Hepatocyte (in vitro differentiated cells): ENCODE measurements around the gene PDX1.

Experiments used
- CTCF ChIP-seq: fragments of 200-600 bp; sonication (generic); IDR thresholded peaks from 2 replicates; pipeline ENCODE4 v1.5.1; 2016; ENCODE audit warnings: antibody characterized with exemption, mild to moderate bottlenecking; ENCODE audit not compliant: poor library complexity
- EZH2 ChIP-seq: fragments of 200-600 bp; sonication (generic); IDR thresholded peaks from 2 replicates; pipeline ENCODE4 v1.6.1; 2016; ENCODE audit warnings: antibody characterized with exemption, mild to moderate bottlenecking, borderline replicate concordance
- EZH2phosphoT487 ChIP-seq: fragments of 200-600 bp; sonication (generic); IDR thresholded peaks from one replicate; pipeline ENCODE4 v1.6.1; 2018; ENCODE audit warnings: antibody characterized with exemption, mild to moderate bottlenecking, low read depth, moderate library complexity; ENCODE audit not compliant: unreplicated experiment, severe bottlenecking

DNA sequence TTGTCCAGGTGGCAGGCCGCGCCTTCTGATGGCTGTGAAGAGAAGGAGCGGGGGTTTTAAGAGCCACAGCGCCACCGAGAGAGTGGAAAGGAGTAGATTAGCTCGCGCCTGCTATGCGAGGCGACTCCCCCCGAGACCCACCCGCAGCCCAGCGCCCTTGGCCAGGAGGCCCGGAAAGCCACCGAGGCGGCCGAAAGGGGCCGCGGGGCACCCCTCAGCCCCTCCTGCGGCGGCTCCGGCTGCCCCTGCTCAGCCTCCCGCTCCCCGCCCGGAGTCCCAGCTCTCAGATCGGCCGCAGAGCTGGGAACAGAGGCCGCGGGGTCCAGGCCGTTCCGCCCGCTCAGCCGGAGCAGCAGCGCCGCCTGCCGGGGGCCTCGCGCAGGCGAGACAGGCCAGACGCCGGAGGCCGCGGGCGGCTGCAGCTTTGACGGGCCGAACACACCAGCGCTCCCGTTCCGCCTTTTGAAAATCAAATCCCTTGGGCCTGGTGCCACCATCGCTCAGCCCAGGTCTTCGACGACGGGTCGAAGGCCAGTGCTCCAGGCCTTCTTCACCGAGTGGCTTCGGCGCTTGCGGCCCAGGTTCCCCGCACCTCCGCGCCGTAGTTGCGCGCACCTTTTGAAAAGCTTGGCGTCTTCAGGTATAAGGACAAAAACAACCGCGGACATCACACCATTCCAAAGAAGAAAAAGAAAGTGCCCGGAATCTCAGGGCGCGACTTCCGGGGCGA, 34.0 kb downstream of the PDX1 start:
- peak; percentile 84 for TF ChIP-seq CTCF
- TF ChIP-seq EZH2: peak; percentile 35
- TF ChIP-seq EZH2phosphoT487: no peak
